GM10847 (cell line): ENCODE results near the gene LCE5A.

Experiments
- POLR2A ChIP-seq: IDR thresholded peaks from 2 replicates; pipeline ENCODE4 v1.6.1; 2011; ENCODE audit not compliant: insufficient read length; ENCODE audit errors: extremely low read depth

The LCE5A gene

GRCh38 chr1:152511596-152511995, 993 bp downstream of the LCE5A start:
- no peak for TF ChIP-seq POLR2A

GRCh38 chr1:152513081-152513480, 2.5 kb downstream of the LCE5A start:
- TF ChIP-seq POLR2A: no peak

GRCh38 chr1:152514715-152515433, 4.3 kb downstream of the LCE5A start:
- TF ChIP-seq POLR2A: no peak

GRCh38 chr1:152515434-152515783, 4.8 kb downstream of the LCE5A start:
- no peak for TF ChIP-seq POLR2A

DNA sequence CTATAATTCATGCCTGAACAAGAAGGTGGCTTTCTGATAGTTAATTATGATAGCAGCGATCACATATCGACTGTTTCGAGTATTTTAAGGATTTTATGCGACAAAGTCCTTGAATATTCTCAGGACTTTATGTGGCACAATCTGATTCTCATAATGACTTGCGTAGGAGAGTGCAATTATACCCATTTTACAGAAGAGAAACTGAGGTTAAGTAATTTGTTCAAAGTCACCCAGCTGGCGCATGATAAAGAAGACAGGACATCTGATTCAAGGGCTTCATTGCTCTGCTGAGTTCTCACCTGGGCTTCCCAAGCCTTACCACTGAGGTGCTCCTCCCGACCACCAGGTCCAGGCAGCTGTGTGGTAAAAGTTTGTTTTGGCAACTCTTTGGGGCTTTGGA, 5.5 kb downstream of the LCE5A start:
- TF ChIP-seq POLR2A: no peak

DNA sequence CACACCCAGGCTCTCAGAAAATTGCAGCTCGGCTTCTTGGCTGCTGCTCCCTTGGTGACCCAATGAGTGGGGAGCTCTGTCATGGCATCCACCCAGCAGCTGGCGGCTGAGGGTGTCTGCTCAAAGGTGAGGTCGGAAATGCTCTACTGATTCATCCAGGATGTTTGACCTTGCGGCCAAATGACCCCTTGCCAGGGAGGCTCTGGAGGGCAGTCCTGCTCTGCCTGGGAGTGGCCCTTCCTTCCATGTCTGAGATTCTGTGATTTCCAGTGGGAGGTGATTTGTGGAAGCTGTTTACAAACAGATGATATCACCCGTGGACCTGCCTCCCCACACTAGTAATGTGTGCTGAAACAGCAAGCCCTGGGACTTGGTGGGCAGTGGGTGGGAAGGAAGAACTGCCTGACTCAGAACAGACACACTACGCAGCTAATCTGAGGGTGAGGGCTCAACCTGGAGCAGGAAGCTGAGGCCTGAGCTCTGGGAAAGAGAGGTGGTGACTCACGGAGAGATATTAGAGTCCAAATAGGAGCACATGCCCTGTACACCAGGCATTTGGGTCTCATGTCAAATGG, 6.7 kb downstream of the LCE5A start:
- no peak for TF ChIP-seq POLR2A

DNA sequence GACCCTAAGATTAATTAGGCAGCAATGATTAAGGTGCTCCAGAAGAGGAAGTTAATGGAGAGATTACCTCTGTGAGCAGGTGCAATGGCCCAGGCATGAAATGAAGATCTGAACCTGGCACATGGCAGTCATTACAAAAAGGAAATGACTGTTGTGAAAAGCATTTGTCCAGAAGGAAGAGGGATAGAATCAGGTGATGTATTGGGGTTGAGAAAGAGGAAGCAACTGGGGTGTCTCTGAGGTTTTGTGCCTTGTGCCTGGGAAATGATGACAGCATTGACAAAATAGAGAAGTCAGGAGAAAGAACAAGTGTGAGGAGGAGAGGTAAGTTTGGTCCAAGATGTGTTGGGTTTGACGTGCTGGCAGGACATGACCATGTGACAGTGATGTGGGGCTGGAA, 9.2 kb downstream of the LCE5A start:
- no peak for TF ChIP-seq POLR2A

GRCh38 chr1:152520561-152521090, 10.0 kb downstream of the LCE5A start:
- no peak for TF ChIP-seq POLR2A

GRCh38 chr1:152525080-152525641, 14.6 kb downstream of the LCE5A start:
- TF ChIP-seq POLR2A: no peak

- no peak for TF ChIP-seq POLR2A
Measured at GRCh38 chr1:152533327-152533938, 22.8 kb downstream of the LCE5A start.

GRCh38 chr1:152535774-152536173, 25.2 kb downstream of the LCE5A start:
- TF ChIP-seq POLR2A: no peak

DNA sequence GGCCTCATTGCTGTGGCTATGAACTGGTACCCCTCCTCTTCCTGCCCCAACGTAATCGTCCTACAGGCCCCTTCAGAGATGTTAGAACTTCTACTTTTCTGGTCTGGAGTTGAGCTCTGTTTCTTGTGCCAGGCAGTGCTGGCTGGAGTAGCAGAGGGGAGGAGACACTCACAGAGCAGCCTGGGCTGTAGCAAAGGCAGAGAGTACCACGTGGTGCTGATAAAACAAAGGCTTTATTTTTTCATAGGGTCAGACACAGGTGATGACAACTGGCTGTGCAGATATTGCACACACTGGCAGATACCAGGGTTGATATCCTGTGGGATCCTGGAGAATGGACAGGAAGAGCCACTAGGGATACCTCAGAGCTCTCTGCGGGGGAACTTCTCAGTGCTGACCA, 26.9 kb downstream of the LCE5A start:
- TF ChIP-seq POLR2A: no peak

DNA sequence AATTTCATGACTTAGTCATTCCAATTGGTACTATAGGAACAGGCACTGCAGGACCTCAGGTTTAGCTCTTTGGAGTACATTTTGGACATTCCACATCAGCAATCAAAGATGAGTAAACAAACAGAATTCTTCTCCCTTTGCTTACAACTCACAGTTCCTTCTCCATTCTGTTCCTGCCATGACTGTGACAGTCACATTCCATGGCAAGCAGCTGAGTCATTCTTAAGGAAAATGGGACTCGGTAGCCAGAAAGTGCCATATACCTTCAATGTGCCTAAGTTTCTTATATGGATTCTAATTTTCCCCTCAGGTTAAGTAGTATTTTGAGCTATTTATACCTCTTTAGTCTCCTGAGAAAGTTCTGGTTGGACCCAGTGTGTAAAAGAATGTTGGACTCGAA, 29.3 kb downstream of the LCE5A start:
- no peak for TF ChIP-seq POLR2A

DNA sequence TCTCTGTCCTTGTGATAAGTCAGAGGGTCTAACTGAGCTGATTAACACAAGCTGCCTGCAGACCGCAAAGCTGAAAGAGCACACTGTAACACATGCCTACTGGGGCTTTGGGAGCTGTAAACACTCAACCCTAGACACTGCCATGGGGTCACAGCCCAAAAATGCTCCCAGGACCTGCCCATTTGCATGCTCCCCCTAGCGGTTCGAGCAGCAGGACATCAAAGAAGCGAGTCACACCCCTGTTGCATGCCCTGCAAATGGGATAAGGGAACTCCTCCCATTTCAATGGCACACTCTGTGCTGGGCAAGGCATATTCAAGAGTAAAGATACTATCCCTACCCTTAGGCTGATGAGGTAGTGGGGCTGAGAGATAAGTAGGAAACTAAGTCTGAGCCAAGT, 33.2 kb downstream of the LCE5A start:
- no peak for TF ChIP-seq POLR2A

DNA sequence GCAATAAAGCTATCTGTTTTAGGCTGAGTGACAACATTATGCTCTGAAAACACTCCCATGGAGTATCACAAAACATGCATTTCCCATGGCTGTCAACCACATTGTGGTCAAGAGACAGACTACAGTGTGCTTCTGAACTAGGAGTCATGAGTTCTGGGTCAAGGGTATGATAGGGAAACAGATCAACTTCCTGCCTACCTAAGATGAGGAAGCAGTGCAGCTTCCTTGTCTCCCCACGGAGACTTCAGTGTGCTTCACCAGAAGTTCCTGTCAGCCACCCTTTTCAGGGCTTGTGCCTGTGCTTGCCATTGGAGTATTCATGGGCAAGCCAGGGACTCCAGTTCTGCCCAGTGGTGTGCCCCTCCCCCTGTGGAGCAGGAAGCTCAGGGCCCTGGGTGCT, 36.1 kb downstream of the LCE5A start:
- TF ChIP-seq POLR2A: no peak
